ENCODE data around the gene OXLD1. TPM values are rescaled to one million over a fixed set of nuclear protein-coding genes. Genes with fewer than 3 reads are reported as not detected.

OXLD1 gene
- total and polyA plus RNA-seq, 9 donors, result 1.7 to 35.7 (median 20.9) TPM

DNA sequence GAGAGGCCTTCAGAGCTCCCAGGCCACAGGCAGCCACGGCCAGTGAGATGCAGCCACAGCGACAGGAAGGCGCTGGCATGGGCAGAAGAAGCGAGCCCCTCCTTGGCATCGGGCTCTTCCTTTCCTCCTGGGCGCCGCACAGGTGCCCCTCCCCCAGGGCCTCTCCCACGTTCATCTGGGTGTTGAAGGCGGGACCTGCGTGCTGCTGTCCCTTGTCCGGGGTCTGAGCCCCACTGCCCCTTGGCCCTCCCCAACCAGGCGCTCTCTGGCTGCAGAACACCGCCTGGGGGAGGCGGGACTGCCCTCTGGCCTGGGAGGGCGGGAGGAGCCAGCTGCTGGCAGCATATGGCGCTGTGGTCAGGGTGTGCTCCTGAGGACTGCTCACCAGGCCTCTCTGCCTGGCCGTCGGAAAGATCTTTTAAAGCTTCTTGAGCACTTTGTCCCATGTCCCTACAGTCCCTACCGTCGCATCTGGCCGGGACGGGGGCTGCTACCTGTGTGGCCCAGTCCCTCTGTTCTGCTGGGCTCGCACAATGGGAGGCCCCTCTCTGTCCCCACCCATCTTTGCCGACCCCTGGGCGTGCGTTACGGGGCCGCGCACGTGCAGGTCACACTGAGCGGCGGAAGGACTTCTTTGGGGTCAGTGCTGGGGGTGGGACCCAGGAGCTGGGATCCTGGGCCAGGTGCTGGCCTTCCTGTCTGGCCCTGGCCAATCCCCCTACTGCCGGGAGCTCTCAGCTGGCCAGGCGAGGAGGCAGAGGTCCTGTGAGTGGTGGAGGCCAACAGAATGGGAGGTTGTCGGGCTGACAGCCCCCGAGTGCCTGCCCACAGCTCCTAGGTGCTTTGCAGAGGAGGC is 47.4 kb upstream of the OXLD1 start:
- no peaks in the 10 kb centered on the region for H3K36me3 ChIP-seq
- H3K4me1 ChIP-seq (ENCODE audit: insufficient read depth), result peaks cover 18% of the 10 kb centered on the region
- no peak for TF ChIP-seq POLR2A (IDR thresholded peaks at IDR 0.05)
- TF ChIP-seq, protein P1, sequence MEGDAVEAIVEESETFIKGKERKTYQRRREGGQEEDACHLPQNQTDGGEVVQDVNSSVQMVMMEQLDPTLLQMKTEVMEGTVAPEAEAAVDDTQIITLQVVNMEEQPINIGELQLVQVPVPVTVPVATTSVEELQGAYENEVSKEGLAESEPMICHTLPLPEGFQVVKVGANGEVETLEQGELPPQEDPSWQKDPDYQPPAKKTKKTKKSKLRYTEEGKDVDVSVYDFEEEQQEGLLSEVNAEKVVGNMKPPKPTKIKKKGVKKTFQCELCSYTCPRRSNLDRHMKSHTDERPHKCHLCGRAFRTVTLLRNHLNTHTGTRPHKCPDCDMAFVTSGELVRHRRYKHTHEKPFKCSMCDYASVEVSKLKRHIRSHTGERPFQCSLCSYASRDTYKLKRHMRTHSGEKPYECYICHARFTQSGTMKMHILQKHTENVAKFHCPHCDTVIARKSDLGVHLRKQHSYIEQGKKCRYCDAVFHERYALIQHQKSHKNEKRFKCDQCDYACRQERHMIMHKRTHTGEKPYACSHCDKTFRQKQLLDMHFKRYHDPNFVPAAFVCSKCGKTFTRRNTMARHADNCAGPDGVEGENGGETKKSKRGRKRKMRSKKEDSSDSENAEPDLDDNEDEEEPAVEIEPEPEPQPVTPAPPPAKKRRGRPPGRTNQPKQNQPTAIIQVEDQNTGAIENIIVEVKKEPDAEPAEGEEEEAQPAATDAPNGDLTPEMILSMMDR (IDR thresholded peaks at IDR 0.05), result no peak
- TF ChIP-seq EP300 (IDR thresholded peaks at IDR 0.05), result no peak
- no peak overlapping the region for H3K4me3 ChIP-seq
- intact Hi-C loops (cut with DNase I), result no loop called here
- WGBS, 3 donors, result 47 to 70% (median 59%) methylated on average over 35 to 36 of the region's 36 CpGs
- no peak overlapping the region for H3K27ac ChIP-seq
- peak in 2 of 5 donors; percentile 36 to 46 for DNase-seq
- no peaks in the 10 kb centered on the region for H3K27me3 ChIP-seq
- no peaks in the 10 kb centered on the region for H3K9me3 ChIP-seq

DNA sequence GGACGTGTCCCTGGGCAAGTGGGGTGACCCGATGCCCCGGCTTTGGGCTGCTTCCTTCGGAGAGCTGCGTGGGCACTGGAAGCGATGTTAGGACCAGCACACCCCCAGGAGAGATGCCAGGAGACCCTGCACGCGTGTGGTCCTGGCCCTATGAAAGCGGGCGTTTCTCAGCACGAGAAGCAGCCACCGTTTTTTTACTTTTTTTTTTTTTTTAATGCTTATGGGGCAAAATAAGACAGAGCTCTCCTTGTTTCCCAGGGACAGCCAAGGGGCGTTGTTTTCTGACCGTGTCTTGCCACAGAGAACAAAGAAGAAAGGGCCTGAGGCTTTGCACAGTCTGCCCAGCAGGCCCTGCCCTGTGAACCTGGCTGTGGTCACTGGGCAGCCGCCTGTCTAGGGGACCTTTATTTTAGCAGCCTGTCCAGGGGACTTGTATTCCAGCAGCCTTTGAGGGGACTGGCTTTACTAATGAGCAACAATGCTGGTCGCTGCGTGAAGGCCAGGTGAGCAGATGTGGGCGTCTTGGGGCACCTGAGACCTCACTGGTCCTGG is 46.7 kb upstream of the OXLD1 start:
- DNase-seq, result peak in 3 of 5 donors; percentile 27 to 43 (median 37)
- TF ChIP-seq, protein P1 (IDR thresholded peaks at IDR 0.05), result no peak
- 18 to 32% (median 21%) methylated on average over 18 of the region's 18 CpGs for WGBS, 3 donors
- H3K27ac ChIP-seq, result no peak overlapping the region
- no peaks in the 10 kb centered on the region for H3K9me3 ChIP-seq
- peak overlapping the region; percentile 72 for H3K4me3 ChIP-seq
- peaks cover 18% of the 10 kb centered on the region for H3K4me1 ChIP-seq (ENCODE audit: insufficient read depth)
- intact Hi-C loops (cut with DNase I), result no loop called here
- no peaks in the 10 kb centered on the region for H3K36me3 ChIP-seq
- no peaks in the 10 kb centered on the region for H3K27me3 ChIP-seq

DNA sequence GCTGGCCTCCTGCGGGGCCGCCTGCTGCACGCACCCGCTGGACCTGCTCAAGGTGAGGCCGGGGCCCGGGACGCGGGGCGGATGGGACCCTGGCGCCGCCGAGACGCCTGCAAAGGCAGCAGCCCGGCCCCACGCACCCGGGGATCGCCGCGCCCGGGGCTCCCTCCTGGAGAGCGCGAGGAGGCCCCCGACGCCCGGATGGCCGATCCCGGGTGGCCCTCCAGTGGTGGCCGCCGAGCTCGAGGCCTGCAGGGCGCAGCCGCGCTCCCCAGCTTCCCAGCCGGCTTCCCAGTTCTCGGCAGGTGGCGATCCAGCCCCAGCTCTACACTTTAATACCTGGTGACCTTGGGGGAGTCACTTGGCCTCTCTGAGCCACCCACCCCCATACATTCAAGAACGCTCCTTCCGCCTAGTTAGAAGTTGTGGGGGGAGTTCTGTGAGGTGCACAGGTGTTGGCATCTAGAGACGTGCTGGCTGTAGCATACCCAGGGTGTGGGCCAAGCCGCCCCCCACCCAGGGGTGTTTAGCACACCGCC is 46.1 kb upstream of the OXLD1 start:
- no peaks in the 10 kb centered on the region for H3K27me3 ChIP-seq
- no peak for DNase-seq
- 1 to 4% (median 1%) methylated on average over 34 to 41 of the region's 41 CpGs for WGBS, 3 donors
- intact Hi-C loops (cut with DNase I), result no loop called here
- H3K9me3 ChIP-seq, result no peaks in the 10 kb centered on the region
- peak overlapping the region; percentile 72 for H3K4me3 ChIP-seq
- peaks cover 18% of the 10 kb centered on the region for H3K4me1 ChIP-seq (ENCODE audit: insufficient read depth)
- H3K27ac ChIP-seq, result no peak overlapping the region
- no peaks in the 10 kb centered on the region for H3K36me3 ChIP-seq
- TF ChIP-seq POLR2A (IDR thresholded peaks at IDR 0.05) (no peak), EP300 (IDR thresholded peaks at IDR 0.05) (no peak)
- TF ChIP-seq, protein P1 (IDR thresholded peaks at IDR 0.05), result no peak

DNA sequence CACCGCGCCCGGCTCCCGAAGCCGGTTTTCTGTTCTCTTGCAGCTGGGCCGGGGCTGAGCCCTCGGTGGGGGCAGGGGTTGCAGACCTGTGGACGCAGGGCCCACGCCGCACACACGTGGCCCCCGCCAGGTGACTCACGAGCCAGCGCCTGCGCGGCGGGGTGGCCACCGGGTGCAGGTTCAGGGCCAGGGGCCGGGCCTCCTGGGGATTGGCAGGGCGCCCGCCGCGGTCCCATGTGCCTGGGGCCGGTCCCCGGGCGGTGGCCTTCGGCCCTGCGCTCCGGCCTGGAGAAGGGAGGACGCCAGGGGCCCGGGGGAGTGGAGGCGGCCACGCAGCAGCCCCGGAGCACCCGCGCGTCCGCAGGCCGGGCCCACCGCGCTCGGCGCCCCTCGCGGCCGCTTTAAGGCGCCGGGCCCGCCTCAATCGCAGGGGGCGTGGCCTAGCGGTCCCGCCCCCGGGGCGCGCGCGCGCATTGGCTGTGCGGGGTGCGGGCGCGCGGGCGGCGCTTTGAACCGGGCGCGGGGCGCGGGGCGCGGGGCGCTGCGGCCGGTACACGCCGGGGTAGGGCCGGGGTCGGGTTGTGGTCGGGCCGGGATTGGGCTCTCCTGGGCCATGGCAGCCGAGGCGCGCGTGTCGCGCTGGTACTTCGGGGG is 45.5 kb upstream of the OXLD1 start, which contains the start of gene SLC25A10:
SLC25A10 (plus strand) TSS at position 471 of the 654 bp plus-strand sequence; CDS start at position 614, 143 bp downstream.
- H3K27me3 ChIP-seq, result no peaks in the 10 kb centered on the region
- no peaks in the 10 kb centered on the region for H3K36me3 ChIP-seq
- DNase-seq, result peak; percentile 71 to 83 (median 72)
- peaks cover 18% of the 10 kb centered on the region for H3K4me1 ChIP-seq (ENCODE audit: insufficient read depth)
- no peaks in the 10 kb centered on the region for H3K9me3 ChIP-seq
- no peak within 1 kb of the TSS for H3K27ac ChIP-seq
- H3K4me3 ChIP-seq, result peak within 1 kb of the TSS; percentile 72
- intact Hi-C loops (cut with DNase I), result no loop called here
- TF ChIP-seq POLR2A (IDR thresholded peaks at IDR 0.05), result no peak
- TF ChIP-seq, protein P1 (IDR thresholded peaks at IDR 0.05), result peak in 2 of 3 donors; percentile 55 to 56
- no peak for TF ChIP-seq EP300 (IDR thresholded peaks at IDR 0.05)
- WGBS, 3 donors, result 0 to 1% (median 1%) methylated on average over 27 to 89 of the region's 89 CpGs
